Measurements from ENCODE around the gene UCK2. TPM values are rescaled to one million over a fixed set of nuclear protein-coding genes. Genes with fewer than 3 reads are reported as not detected.
"Not testable (repeated sequence)": the region's sequence is repeated elsewhere in the genome, so short reads cannot be mapped to it uniquely, and the experiment has no call there.

UCK2 gene
- 32.0 TPM for total RNA-seq
- long read RNA-seq, full-length matches to known transcripts: 14 of 29 reads
- long read RNA-seq, partial matches to known transcripts: 4 of 29 reads
- long read RNA-seq, other reads (novel, unspliced or antisense): 11 of 29 reads

- intact Hi-C loops (cut with DNase I): loop anchor here (1.0 to 5.0 kb wide), 3 partner anchors 58 to 85 kb away; no protein-coding TSS in a partner anchor
- peak; percentile 91 for DNase-seq (ENCODE audit: low spot score)
These were observed at the start of gene UCK2 for GRCh38 chr1:165827268-165828102. UCK2 (plus strand) TSS chr1:165827614; CDS start chr1:165827834, 220 bp downstream.

GRCh38 chr1:165778197-165778596 is 49.2 kb upstream of the UCK2 start:
- DNase-seq (ENCODE audit: low spot score); intact Hi-C loops (cut with DNase I): not testable (repeated sequence)

- DNase-seq (ENCODE audit: low spot score); intact Hi-C loops (cut with DNase I): not testable (repeated sequence)
These were observed 43.9 kb upstream of the UCK2 start for GRCh38 chr1:165783519-165783918.

GRCh38 chr1:165787741-165788140 is 39.7 kb upstream of the UCK2 start:
- DNase-seq (ENCODE audit: low spot score): no peak
- intact Hi-C loops (cut with DNase I): no loop called here

- intact Hi-C loops (cut with DNase I): no loop called here
- DNase-seq (ENCODE audit: low spot score): no peak
These were observed 33.5 kb upstream of the UCK2 start for GRCh38 chr1:165793951-165794350.

GRCh38 chr1:165795894-165796293 is 31.5 kb upstream of the UCK2 start:
- no peak for DNase-seq (ENCODE audit: low spot score)
- intact Hi-C loops (cut with DNase I): no loop called here

GRCh38 chr1:165799387-165799786 is 28.0 kb upstream of the UCK2 start:
- DNase-seq (ENCODE audit: low spot score): no peak
- intact Hi-C loops (cut with DNase I): no loop called here

GRCh38 chr1:165804513-165804912 is 22.9 kb upstream of the UCK2 start:
- DNase-seq (ENCODE audit: low spot score); intact Hi-C loops (cut with DNase I): not testable (repeated sequence)

- DNase-seq (ENCODE audit: low spot score): no peak
- intact Hi-C loops (cut with DNase I): no loop called here
These were observed 19.8 kb upstream of the UCK2 start for GRCh38 chr1:165807613-165808012.

GRCh38 chr1:165815725-165816124 is 11.7 kb upstream of the UCK2 start:
- intact Hi-C loops (cut with DNase I): no loop called here

GRCh38 chr1:165816157-165816556 is 11.3 kb upstream of the UCK2 start:
- DNase-seq (ENCODE audit: low spot score): no peak
- intact Hi-C loops (cut with DNase I): no loop called here

More at GRCh38 chr1:165815725-165816124, 11.7 kb upstream of the UCK2 start:
- DNase-seq (ENCODE audit: low spot score): no peak

GRCh38 chr1:165816826-165817497 is 10.5 kb upstream of the UCK2 start:
- DNase-seq (ENCODE audit: low spot score): no peak
- intact Hi-C loops (cut with DNase I): no loop called here

GRCh38 chr1:165823552-165824268 is 3.7 kb upstream of the UCK2 start:
- intact Hi-C loops (cut with DNase I): no loop called here
- DNase-seq (ENCODE audit: low spot score): no peak

GRCh38 chr1:165824269-165824643 is 3.2 kb upstream of the UCK2 start:
- intact Hi-C loops (cut with DNase I): no loop called here

GRCh38 chr1:165826565-165827267 is 698 bp upstream of the UCK2 start:
- intact Hi-C loops (cut with DNase I): loop anchor here (1.0 to 5.0 kb wide), 2 partner anchors 57 to 86 kb away; no protein-coding TSS in a partner anchor

More at GRCh38 chr1:165824269-165824643, 3.2 kb upstream of the UCK2 start:
- DNase-seq (ENCODE audit: low spot score): no peak

GRCh38 chr1:165828103-165828668 is 772 bp downstream of the UCK2 start:
- DNase-seq (ENCODE audit: low spot score): peak; percentile 80
- intact Hi-C loops (cut with DNase I): loop anchor here (2.0 to 5.0 kb wide), 2 partner anchors 69 to 84 kb away; no protein-coding TSS in a partner anchor

More at GRCh38 chr1:165826565-165827267, 698 bp upstream of the UCK2 start:
- no peak for DNase-seq (ENCODE audit: low spot score)

GRCh38 chr1:165828669-165829329 is 1.4 kb downstream of the UCK2 start:
- intact Hi-C loops (cut with DNase I): loop anchor here (2.0 to 5.0 kb wide), 2 partner anchors 68 to 84 kb away; no protein-coding TSS in a partner anchor
- peak; percentile 77 for DNase-seq (ENCODE audit: low spot score)

GRCh38 chr1:165829888-165830287 is 2.5 kb downstream of the UCK2 start:
- intact Hi-C loops (cut with DNase I): loop anchor here (2.0 to 5.0 kb wide), 3 partner anchors 67 to 197 kb away; no protein-coding TSS in a partner anchor
- no peak for DNase-seq (ENCODE audit: low spot score)
